OCI-LY1 (cell line): Measurements from ENCODE around the gene GNG11.

Source experiments
- H2AFZ ChIP-seq: fragments of 200-600 bp; sonication (generic), shearing (Covaris generic); 2 replicates; pipeline ENCODE4 v1.6.0; 2014; ENCODE audit warnings: antibody characterized with exemption, mild to moderate bottlenecking, low read length
- H3F3A ChIP-seq: fragments of 200-600 bp; sonication (generic), shearing (Covaris generic); 2 replicates; pipeline ENCODE4 v1.6.0; 2014; ENCODE audit warnings: mild to moderate bottlenecking, antibody characterized with exemption, low read length, moderate library complexity; ENCODE audit not compliant: insufficient read depth
- H3K27ac ChIP-seq: fragments of 200-600 bp; sonication (generic); 2 replicates; pipeline ENCODE4 v1.5.1; 2014; ENCODE audit warnings: low read length, mixed run types, mild to moderate bottlenecking, low read depth; ENCODE audit not compliant: poor library complexity, severe bottlenecking
- H3K27me3 ChIP-seq: fragments of 200-600 bp; sonication (generic); 2 replicates; pipeline ENCODE4 v1.6.0; 2014; ENCODE audit warnings: antibody characterized with exemption, mild to moderate bottlenecking, low read length, moderate library complexity; ENCODE audit not compliant: insufficient read depth
- H3K36me3 ChIP-seq: fragments of 200-600 bp; sonication (generic); 2 replicates; pipeline ENCODE4 v1.6.1; 2014; ENCODE audit warnings: mild to moderate bottlenecking, antibody characterized with exemption, low read length, moderate library complexity, mixed read lengths; ENCODE audit not compliant: insufficient read depth
- H3K4me1 ChIP-seq: fragments of 200-600 bp; sonication (generic); 2 replicates; pipeline ENCODE4 v1.5.1; 2014; ENCODE audit warnings: mild to moderate bottlenecking, low read length, moderate library complexity; ENCODE audit not compliant: insufficient read depth, severe bottlenecking
- H3K4me2 ChIP-seq: fragments of 200-600 bp; sonication (generic), shearing (Covaris generic); 2 replicates; pipeline ENCODE4 v1.6.1; 2014; ENCODE audit warnings: low read length
- H3K4me3 ChIP-seq: fragments of 200-600 bp; sonication (generic); 2 replicates; pipeline ENCODE4 v1.5.1; 2014; ENCODE audit warnings: low read length, low read depth, mild to moderate bottlenecking, mixed read lengths; ENCODE audit not compliant: poor library complexity, severe bottlenecking
- H3K79me2 ChIP-seq: fragments of 200-600 bp; shearing (Covaris generic); 2 replicates; pipeline ENCODE4 v1.6.1; 2016; ENCODE audit warnings: mixed run types, low read length, mixed read lengths; ENCODE audit not compliant: insufficient read depth
- H3K9ac ChIP-seq: fragments of 200-600 bp; sonication (generic), shearing (Covaris generic); 2 replicates; pipeline ENCODE4 v1.6.1; 2014; ENCODE audit warnings: mild to moderate bottlenecking, low read length, mixed read lengths
- H3K9me2 ChIP-seq: fragments of 200-600 bp; sonication (generic), shearing (Covaris generic); 2 replicates; pipeline ENCODE4 v1.6.1; 2014; ENCODE audit warnings: low read depth, mild to moderate bottlenecking, low read length, mixed read lengths
- H3K9me3 ChIP-seq: fragments of 200-600 bp; shearing (Covaris generic); 2 replicates; pipeline ENCODE4 v1.6.1; 2014; ENCODE audit warnings: low read length, mixed read lengths
- H4K20me1 ChIP-seq: fragments of 200-600 bp; sonication (generic), shearing (Covaris generic); 2 replicates; pipeline ENCODE4 v1.6.0; 2016; ENCODE audit warnings: mild to moderate bottlenecking, low read length; ENCODE audit not compliant: insufficient read depth
- EZH2 ChIP-seq: fragments of 200-600 bp; sonication (generic), shearing (Covaris generic); IDR thresholded peaks from 2 replicates; pipeline ENCODE4 v1.8.0; 2017; ENCODE audit warnings: borderline replicate concordance, mixed run types, mild to moderate bottlenecking, antibody characterized with exemption, low read length, moderate library complexity, mixed read lengths
- TF ChIP-seq, protein P1 (sequence below): fragments of 200-600 bp; sonication (generic), shearing (Covaris generic); IDR thresholded peaks from 2 replicates; pipeline ENCODE4 v1.5.1; 2017; ENCODE audit warnings: mild to moderate bottlenecking, antibody characterized with exemption, low read length, moderate library complexity, mixed read lengths

GNG11 gene

DNA sequence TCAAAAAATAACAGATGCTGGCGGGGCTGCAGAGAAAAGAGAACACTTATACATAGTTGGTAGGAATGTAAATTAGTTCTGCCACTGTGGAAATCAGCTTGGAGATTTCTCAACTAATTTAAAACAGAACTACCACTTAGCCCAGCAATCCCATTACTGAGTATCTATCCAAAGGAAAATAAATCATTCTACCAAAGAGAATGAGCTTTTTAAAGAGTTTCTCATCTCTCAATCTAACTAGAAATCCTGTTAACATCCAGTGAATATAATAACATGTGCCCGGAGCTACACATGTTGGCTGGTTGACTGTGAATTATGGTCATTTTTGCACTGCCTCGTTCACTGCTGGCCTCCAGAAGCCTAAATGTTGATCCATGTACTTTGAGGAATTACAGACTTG is 43.3 kb downstream of the GNG11 start:
- no peaks in the 10 kb centered on the region for H3K9me3 ChIP-seq
- no peak overlapping the region for H3K27ac ChIP-seq
- H3K4me2 ChIP-seq = no peak overlapping the region
- no peaks in the 10 kb centered on the region for H3K36me3 ChIP-seq
- no peaks in the 10 kb centered on the region for H3K4me1 ChIP-seq
- TF ChIP-seq, protein P1, sequence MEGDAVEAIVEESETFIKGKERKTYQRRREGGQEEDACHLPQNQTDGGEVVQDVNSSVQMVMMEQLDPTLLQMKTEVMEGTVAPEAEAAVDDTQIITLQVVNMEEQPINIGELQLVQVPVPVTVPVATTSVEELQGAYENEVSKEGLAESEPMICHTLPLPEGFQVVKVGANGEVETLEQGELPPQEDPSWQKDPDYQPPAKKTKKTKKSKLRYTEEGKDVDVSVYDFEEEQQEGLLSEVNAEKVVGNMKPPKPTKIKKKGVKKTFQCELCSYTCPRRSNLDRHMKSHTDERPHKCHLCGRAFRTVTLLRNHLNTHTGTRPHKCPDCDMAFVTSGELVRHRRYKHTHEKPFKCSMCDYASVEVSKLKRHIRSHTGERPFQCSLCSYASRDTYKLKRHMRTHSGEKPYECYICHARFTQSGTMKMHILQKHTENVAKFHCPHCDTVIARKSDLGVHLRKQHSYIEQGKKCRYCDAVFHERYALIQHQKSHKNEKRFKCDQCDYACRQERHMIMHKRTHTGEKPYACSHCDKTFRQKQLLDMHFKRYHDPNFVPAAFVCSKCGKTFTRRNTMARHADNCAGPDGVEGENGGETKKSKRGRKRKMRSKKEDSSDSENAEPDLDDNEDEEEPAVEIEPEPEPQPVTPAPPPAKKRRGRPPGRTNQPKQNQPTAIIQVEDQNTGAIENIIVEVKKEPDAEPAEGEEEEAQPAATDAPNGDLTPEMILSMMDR = no peak
- TF ChIP-seq EZH2 = no peak
- no peaks in the 10 kb centered on the region for H3K9me2 ChIP-seq
- no peaks in the 10 kb centered on the region for H3K27me3 ChIP-seq
- H2AFZ ChIP-seq = no peak overlapping the region
- no peaks in the 10 kb centered on the region for H3K79me2 ChIP-seq
- H4K20me1 ChIP-seq = no peaks in the 10 kb centered on the region
- no peak overlapping the region for H3K4me3 ChIP-seq
- no peaks in the 10 kb centered on the region for H3F3A ChIP-seq
- no peak overlapping the region for H3K9ac ChIP-seq

DNA sequence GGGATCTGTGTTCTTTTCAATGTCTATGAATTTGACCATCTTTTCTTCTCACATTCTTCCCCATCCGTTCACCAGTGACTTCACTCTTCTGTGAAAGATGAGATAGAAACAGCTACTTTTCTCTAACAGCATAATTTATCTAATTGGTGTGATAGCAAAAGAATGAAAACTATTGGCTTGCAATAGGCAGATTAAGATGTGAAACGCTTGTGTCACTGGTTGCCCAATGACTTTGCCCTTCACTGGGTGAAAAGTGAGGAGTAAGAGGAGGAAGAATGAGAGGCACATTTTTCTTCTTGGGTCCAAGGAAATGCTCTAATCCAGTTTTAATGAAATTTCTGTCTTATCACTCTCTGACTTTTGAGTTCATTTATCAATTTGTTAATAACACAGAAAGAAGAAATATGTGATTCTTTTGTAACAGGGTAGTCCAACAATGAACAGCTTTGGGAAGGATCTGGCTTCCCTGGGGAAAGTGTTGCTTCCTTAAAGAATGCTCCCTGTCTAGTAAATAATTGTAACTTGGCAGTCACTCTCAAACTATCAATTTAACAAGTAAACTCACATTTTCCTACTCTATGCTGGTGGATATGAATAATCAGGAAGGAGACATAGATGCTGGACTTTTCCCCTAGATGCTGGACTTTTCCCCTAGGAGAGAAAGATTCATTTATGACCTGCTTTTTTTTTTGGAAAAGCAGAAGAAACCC is 47.5 kb downstream of the GNG11 start:
- no peaks in the 10 kb centered on the region for H4K20me1 ChIP-seq
- H3K4me2 ChIP-seq = no peak overlapping the region
- H3K4me3 ChIP-seq = no peak overlapping the region
- H3K9ac ChIP-seq = no peak overlapping the region
- TF ChIP-seq, protein P1 = no peak
- TF ChIP-seq EZH2 = no peak
- no peaks in the 10 kb centered on the region for H3K4me1 ChIP-seq
- no peaks in the 10 kb centered on the region for H3F3A ChIP-seq
- no peaks in the 10 kb centered on the region for H3K27me3 ChIP-seq
- no peak overlapping the region for H2AFZ ChIP-seq
- no peaks in the 10 kb centered on the region for H3K79me2 ChIP-seq
- no peaks in the 10 kb centered on the region for H3K36me3 ChIP-seq
- no peak overlapping the region for H3K27ac ChIP-seq
- H3K9me3 ChIP-seq = no peaks in the 10 kb centered on the region
- H3K9me2 ChIP-seq = no peaks in the 10 kb centered on the region

DNA sequence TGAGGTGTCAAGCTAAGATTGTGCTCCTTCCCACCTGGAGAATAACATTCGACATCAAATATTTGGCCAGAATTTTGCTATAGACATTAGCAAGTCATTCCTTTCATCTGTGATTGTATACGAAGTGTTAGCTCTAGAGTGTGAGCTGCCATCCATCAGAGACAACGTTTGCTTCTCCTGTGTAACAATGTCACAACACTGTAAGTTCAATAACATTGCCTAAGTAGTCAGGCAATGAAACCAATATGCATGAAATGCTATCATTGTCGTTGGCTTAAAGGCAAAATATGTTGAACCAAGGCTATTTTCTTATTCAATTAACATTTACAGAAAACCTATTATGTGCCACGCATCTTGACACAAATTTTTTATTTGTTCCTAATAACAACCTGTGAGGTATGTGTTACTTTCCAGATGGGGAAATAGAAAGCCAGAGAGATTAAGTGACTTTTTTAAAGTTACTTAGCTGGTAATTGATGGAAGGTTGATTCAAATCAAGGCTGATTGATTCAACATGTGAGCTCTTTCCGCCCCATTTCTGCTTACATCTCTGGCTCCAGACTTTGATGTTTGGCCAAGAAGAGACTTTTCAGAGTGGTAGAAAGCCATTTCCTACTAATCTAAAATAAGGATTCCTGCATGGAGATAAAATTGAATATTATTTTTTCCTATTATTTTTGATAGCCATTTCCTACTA is 50.6 kb downstream of the GNG11 start:
- Histone ChIP-seq H3K36me3 (no peaks in the 10 kb centered on the region), H3K4me1 (peaks cover 8% of the 10 kb centered on the region), H2AFZ (peak overlapping the region; percentile 16; the same call in 1 of the 2 replicates), H3K27me3 (no peaks in the 10 kb centered on the region), H3K79me2 (no peaks in the 10 kb centered on the region), H4K20me1 (no peaks in the 10 kb centered on the region), H3K9ac (no peak overlapping the region), H3K9me2 (no peaks in the 10 kb centered on the region), H3K4me3 (no peak overlapping the region), H3K27ac (no peak overlapping the region), H3K4me2 (no peak overlapping the region), H3F3A (no peaks in the 10 kb centered on the region), H3K9me3 (no peaks in the 10 kb centered on the region)
- TF ChIP-seq, protein P1 = no peak
- no peak for TF ChIP-seq EZH2
